Measurements from ENCODE around the gene GPR15LG.

GPR15LG gene

GRCh38 chr10:84190621-84191020 lies 17.0 kb downstream of the GPR15LG start:
- H3K27ac ChIP-seq = no peak overlapping the region
- DNase-seq (ENCODE audit: low read depth, low spot score) = no peak

GRCh38 chr10:84191106-84191505 lies 17.5 kb downstream of the GPR15LG start:
- H3K27ac ChIP-seq = no peak overlapping the region
- DNase-seq (ENCODE audit: low read depth, low spot score) = no peak

GRCh38 chr10:84193327-84193726 lies 19.7 kb downstream of the GPR15LG start:
- no peak overlapping the region for H3K27ac ChIP-seq
- no peak for DNase-seq (ENCODE audit: low read depth, low spot score)

GRCh38 chr10:84193846-84194423 lies 20.3 kb downstream of the GPR15LG start:
- DNase-seq (ENCODE audit: low read depth, low spot score) = no peak
- H3K27ac ChIP-seq = no peak overlapping the region

GRCh38 chr10:84194424-84195043 lies 20.9 kb downstream of the GPR15LG start, which contains the start of gene CDHR1:
CDHR1 (plus strand) TSS chr10:84194537; CDS start chr10:84194761, 224 bp downstream.
- no peak within 1 kb of the TSS for H3K27ac ChIP-seq
- no peak for DNase-seq (ENCODE audit: low read depth, low spot score)

- H3K27ac ChIP-seq = no peak overlapping the region
- DNase-seq (ENCODE audit: low read depth, low spot score) = no peak
Observed at GRCh38 chr10:84195044-84195830, 21.6 kb downstream of the GPR15LG start.

GRCh38 chr10:84196083-84196482 lies 22.5 kb downstream of the GPR15LG start:
- H3K27ac ChIP-seq = no peak overlapping the region
- no peak for DNase-seq (ENCODE audit: low read depth, low spot score)

- no peak for DNase-seq (ENCODE audit: low read depth, low spot score)
- H3K27ac ChIP-seq = no peak overlapping the region
Observed at GRCh38 chr10:84196941-84197340, 23.3 kb downstream of the GPR15LG start.

- DNase-seq (ENCODE audit: low read depth, low spot score) = no peak
- no peak overlapping the region for H3K27ac ChIP-seq
Observed at GRCh38 chr10:84197643-84198042, 24.0 kb downstream of the GPR15LG start.

GRCh38 chr10:84198206-84198915 lies 24.8 kb downstream of the GPR15LG start:
- no peak overlapping the region for H3K27ac ChIP-seq
- no peak for DNase-seq (ENCODE audit: low read depth, low spot score)

- no peak overlapping the region for H3K27ac ChIP-seq
Observed at GRCh38 chr10:84200537-84201243, 27.1 kb downstream of the GPR15LG start.

GRCh38 chr10:84201244-84201606 lies 27.6 kb downstream of the GPR15LG start:
- DNase-seq (ENCODE audit: low read depth, low spot score) = no peak
- no peak overlapping the region for H3K27ac ChIP-seq

More at GRCh38 chr10:84200537-84201243, 27.1 kb downstream of the GPR15LG start:
- DNase-seq (ENCODE audit: low read depth, low spot score) = no peak

- H3K27ac ChIP-seq = no peak overlapping the region
- DNase-seq (ENCODE audit: low read depth, low spot score) = no peak
Observed at GRCh38 chr10:84201682-84202081, 28.1 kb downstream of the GPR15LG start.

- no peak for DNase-seq (ENCODE audit: low read depth, low spot score)
Observed at GRCh38 chr10:84202349-84202748, 28.7 kb downstream of the GPR15LG start.

GRCh38 chr10:84204122-84204521 lies 30.5 kb downstream of the GPR15LG start:
- no peak overlapping the region for H3K27ac ChIP-seq
- DNase-seq (ENCODE audit: low read depth, low spot score) = no peak

More at GRCh38 chr10:84202349-84202748, 28.7 kb downstream of the GPR15LG start:
- no peak overlapping the region for H3K27ac ChIP-seq

GRCh38 chr10:84204610-84205009 lies 31.0 kb downstream of the GPR15LG start:
- no peak for DNase-seq (ENCODE audit: low read depth, low spot score)

GRCh38 chr10:84205049-84205852 lies 31.6 kb downstream of the GPR15LG start:
- no peak overlapping the region for H3K27ac ChIP-seq
- DNase-seq (ENCODE audit: low read depth, low spot score) = no peak

More at GRCh38 chr10:84204610-84205009, 31.0 kb downstream of the GPR15LG start:
- H3K27ac ChIP-seq = no peak overlapping the region

- no peak overlapping the region for H3K27ac ChIP-seq
- no peak for DNase-seq (ENCODE audit: low read depth, low spot score)
Observed at GRCh38 chr10:84205853-84206525, 32.4 kb downstream of the GPR15LG start.

- no peak overlapping the region for H3K27ac ChIP-seq
- no peak for DNase-seq (ENCODE audit: low read depth, low spot score)
Observed at GRCh38 chr10:84208023-84208422, 34.4 kb downstream of the GPR15LG start.
